ENCODE results near the gene TPD52L2.

DNA sequence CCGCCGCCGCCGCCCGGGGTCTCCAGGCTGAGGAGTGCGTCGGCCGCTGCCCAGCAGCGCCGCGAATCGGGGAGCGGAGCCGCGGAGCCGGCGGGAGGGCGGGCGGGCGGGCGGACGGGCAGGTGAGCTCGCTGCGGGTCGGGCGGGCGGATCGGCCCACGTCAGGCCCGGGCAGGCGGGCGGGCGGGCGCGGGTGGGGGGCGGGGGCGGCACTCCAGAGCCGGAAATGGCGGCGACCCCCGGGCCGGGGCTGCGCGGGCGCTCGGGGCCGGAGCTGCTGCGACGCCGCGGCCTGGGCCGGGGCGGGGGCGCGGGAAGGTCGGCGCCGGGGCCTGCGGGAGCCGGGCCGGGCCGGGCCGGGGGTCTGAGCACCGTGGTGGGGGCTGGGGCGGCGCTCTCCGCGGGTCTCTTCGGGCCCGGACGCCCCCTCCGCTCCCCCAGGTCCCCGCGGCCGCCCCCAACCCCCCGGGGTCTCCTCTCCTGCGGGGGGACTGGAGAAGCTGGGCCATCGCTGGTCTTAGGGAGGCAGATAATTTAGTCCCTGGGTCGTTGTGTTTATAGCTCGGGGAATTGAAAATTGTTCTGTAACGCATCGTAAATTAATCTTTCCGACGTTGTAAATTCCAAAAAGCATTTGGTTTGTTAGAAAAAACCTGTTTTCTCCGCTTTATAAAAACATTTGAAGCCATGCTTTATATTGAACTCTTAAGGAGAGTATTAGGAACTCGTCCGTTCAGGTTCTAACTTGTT is 30.3 kb downstream of the TPD52L2 start:
- no peak for TF ChIP-seq POLR2A (IDR thresholded peaks at IDR 0.05)
- TF ChIP-seq, protein P1, sequence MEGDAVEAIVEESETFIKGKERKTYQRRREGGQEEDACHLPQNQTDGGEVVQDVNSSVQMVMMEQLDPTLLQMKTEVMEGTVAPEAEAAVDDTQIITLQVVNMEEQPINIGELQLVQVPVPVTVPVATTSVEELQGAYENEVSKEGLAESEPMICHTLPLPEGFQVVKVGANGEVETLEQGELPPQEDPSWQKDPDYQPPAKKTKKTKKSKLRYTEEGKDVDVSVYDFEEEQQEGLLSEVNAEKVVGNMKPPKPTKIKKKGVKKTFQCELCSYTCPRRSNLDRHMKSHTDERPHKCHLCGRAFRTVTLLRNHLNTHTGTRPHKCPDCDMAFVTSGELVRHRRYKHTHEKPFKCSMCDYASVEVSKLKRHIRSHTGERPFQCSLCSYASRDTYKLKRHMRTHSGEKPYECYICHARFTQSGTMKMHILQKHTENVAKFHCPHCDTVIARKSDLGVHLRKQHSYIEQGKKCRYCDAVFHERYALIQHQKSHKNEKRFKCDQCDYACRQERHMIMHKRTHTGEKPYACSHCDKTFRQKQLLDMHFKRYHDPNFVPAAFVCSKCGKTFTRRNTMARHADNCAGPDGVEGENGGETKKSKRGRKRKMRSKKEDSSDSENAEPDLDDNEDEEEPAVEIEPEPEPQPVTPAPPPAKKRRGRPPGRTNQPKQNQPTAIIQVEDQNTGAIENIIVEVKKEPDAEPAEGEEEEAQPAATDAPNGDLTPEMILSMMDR (IDR thresholded peaks at IDR 0.05), result no peak

Measured in stomach (tissue), 4 donors.